Iris pigment epithelial cell (primary cell): Measurements from ENCODE around the gene IQSEC2.

Experiments used
- DNase-seq: peaks from one replicate; pipeline ENCODE4 v3.0.0-alpha.2; 2011; ENCODE audit warnings: low read depth

IQSEC2 gene

GRCh38 chrX:53242310-53242709 lies 39.1 kb downstream of the IQSEC2 start:
- no peak for DNase-seq

- DNase-seq = no peak
Observed at GRCh38 chrX:53241558-53241957, 39.8 kb downstream of the IQSEC2 start.

- DNase-seq = no peak
Observed at GRCh38 chrX:53239474-53239873, 41.9 kb downstream of the IQSEC2 start.

GRCh38 chrX:53237056-53237455 lies 44.3 kb downstream of the IQSEC2 start:
- DNase-seq = no peak

GRCh38 chrX:53236025-53236679 lies 45.2 kb downstream of the IQSEC2 start:
- DNase-seq = no peak

- DNase-seq = no peak
Observed at GRCh38 chrX:53235566-53235965, 45.8 kb downstream of the IQSEC2 start.

GRCh38 chrX:53234484-53234883 lies 46.9 kb downstream of the IQSEC2 start:
- DNase-seq = no peak

GRCh38 chrX:53233536-53233935 lies 47.8 kb downstream of the IQSEC2 start:
- DNase-seq = no peak

GRCh38 chrX:53230116-53230515 lies 51.3 kb downstream of the IQSEC2 start:
- no peak for DNase-seq

- no peak for DNase-seq
Observed at GRCh38 chrX:53227224-53227765, 54.1 kb downstream of the IQSEC2 start.

GRCh38 chrX:53224860-53225797 lies 56.3 kb downstream of the IQSEC2 start, which contains the start of gene KDM5C:
Gene KDM5C, minus strand, starts transcription at chrX:53225207. Its CDS starts 318 bp downstream, at chrX:53224889.
- DNase-seq = peak; percentile 93

GRCh38 chrX:53223955-53224859 lies 57.2 kb downstream of the IQSEC2 start:
- peak; percentile 79 for DNase-seq

GRCh38 chrX:53223068-53223693 lies 58.2 kb downstream of the IQSEC2 start:
- DNase-seq = no peak
